Suprapubic skin (tissue), 4 donors: ENCODE data around the gene DNAH5. TPM values are rescaled to one million over a fixed set of nuclear protein-coding genes. Genes with fewer than 3 reads are reported as not detected.
"Not testable (repeated sequence)": the region's sequence is repeated elsewhere in the genome, so short reads cannot be mapped to it uniquely, and the experiment has no call there.

Experiments used
- DNase-seq, 2 donors: peaks; one replicate each; pipeline ENCODE4 v3.0.0-alpha.2; 2019; ENCODE audit warnings: low spot score in 2 of 2
- H3K27ac ChIP-seq: fragments of 200-600 bp; sonication (generic); one replicate; pipeline ENCODE4 v1.5.1; 2019
- H3K27me3 ChIP-seq: fragments of 200-600 bp; sonication (generic); one replicate; pipeline ENCODE4 v1.5.1; 2019
- H3K36me3 ChIP-seq: fragments of 200-600 bp; sonication (generic); one replicate; pipeline ENCODE4 v1.5.1; 2019
- H3K4me1 ChIP-seq: fragments of 200-600 bp; sonication (generic); one replicate; pipeline ENCODE4 v1.5.1; 2019
- H3K4me3 ChIP-seq: fragments of 200-600 bp; sonication (generic); one replicate; pipeline ENCODE4 v1.5.1; 2019; ENCODE audit warnings: mild to moderate bottlenecking
- H3K9me3 ChIP-seq: fragments of 200-600 bp; sonication (generic); one replicate; pipeline ENCODE4 v1.5.1; 2019
- CTCF ChIP-seq, 2 donors: fragments of 200-600 bp in 1 of 2; fragments of 450-650 bp in 1 of 2; sonication (generic) in 1 of 2; IDR thresholded peaks; one replicate each; pipeline ENCODE4 v1.5.1; 2016 to 2019; ENCODE audit warnings: antibody characterized with exemption in 2 of 2, mild to moderate bottlenecking in 1 of 2, moderate library complexity in 1 of 2
- EP300 ChIP-seq: sonication (generic); formaldehyde crosslinking; IDR thresholded peaks from one replicate; pipeline ENCODE4 v1.6.1; 2017; ENCODE audit warnings: antibody characterized with exemption
- POLR2A ChIP-seq, 2 donors: fragments of 450-650 bp; IDR thresholded peaks; one replicate each; pipeline ENCODE4 v1.6.1; 2017; ENCODE audit warnings: antibody characterized with exemption in 2 of 2, mild to moderate bottlenecking in 2 of 2, moderate library complexity in 2 of 2
- POLR2AphosphoS5 ChIP-seq, 3 donors: sonication (generic); formaldehyde crosslinking; IDR thresholded peaks; one replicate each; pipeline ENCODE4 v1.6.1; 2017; ENCODE audit warnings: antibody characterized with exemption in 3 of 3
- WGBS: methylation state at CpG from one replicate; pipeline ENCODE4 v1.1.5; 2018; 5-methylcytosine and 5-hydroxymethylcytosine counted together
- total RNA-seq, 4 donors: library from RNA; depleted of rRNA; stranded (reverse); fragments of >200 nt; gene quantifications; one replicate each; pipeline ENCODE4 v1.1.0, GENCODE V29; 2016

Gene DNAH5
- total RNA-seq, 4 donors from 2014 or later: 0.13 to 0.56 (median 0.18) TPM

DNA sequence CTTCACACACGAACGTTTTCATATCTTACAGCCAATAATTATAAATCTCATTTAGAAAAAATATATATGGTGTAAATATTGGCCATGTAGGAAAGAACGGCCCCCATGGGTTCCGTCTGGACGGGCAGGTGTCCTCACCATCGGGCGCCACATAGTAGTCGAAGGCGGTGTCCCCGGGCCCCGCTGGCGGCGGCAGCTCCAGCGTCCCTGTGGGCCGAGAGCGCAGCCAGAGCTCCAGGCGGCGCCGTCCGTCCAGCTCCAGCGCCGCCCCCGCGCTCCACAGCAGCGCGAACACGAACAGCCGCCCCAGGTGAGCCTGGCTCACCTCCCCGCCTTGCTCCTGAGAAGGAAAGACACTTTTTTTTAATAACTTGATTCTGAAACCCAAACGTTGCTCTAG lies 134.6 kb downstream of the DNAH5 start:
- Histone ChIP-seq H3K36me3 (no peaks in the 10 kb centered on the region), H3K27me3 (no peaks in the 10 kb centered on the region), H3K9me3 (no peaks in the 10 kb centered on the region), H3K27ac (no peak overlapping the region), H3K4me1 (no peaks in the 10 kb centered on the region), H3K4me3 (no peak overlapping the region)
- no peak for DNase-seq
- 82% methylated on average over 30 of the region's 30 CpGs for WGBS
- TF ChIP-seq POLR2AphosphoS5 (IDR thresholded peaks at IDR 0.05) (no peak), POLR2A (IDR thresholded peaks at IDR 0.05) (no peak), CTCF (IDR thresholded peaks at IDR 0.05) (no peak), EP300 (no peak)

GRCh38 chr5:13804336-13804735 lies 140.2 kb downstream of the DNAH5 start:
- no peaks in the 10 kb centered on the region for H3K9me3 ChIP-seq
- no peak overlapping the region for H3K4me3 ChIP-seq
- no peak overlapping the region for H3K27ac ChIP-seq
- H3K36me3 ChIP-seq: no peaks in the 10 kb centered on the region
- no peaks in the 10 kb centered on the region for H3K4me1 ChIP-seq
- WGBS: 84% methylated on average over 5 of the region's 5 CpGs
- DNase-seq: no peak
- TF ChIP-seq EP300 (no peak), CTCF (IDR thresholded peaks at IDR 0.05) (no peak), POLR2A (IDR thresholded peaks at IDR 0.05) (no peak), POLR2AphosphoS5 (IDR thresholded peaks at IDR 0.05) (no peak)
- no peaks in the 10 kb centered on the region for H3K27me3 ChIP-seq

DNA sequence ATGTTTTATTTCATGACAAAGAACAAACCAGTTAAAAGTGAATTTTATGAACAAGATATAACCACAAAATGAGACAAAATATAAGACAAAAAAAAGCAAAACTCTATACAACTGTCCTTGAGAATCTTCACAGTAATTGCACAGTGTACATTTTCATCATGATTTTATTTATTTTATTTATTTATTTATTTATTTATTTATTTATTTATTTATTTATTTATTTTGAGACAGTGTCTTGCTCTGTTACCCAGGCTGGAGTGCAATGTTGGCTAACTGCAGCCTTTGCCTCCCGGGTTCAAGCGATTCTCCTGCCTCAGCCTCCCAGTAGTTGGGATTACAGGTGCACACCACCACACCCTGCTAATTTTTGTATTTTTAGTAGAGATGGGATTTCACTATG lies 145.9 kb downstream of the DNAH5 start:
- H3K27me3 ChIP-seq, H3K4me1 ChIP-seq, H3K9me3 ChIP-seq, H3K36me3 ChIP-seq, H3K27ac ChIP-seq, DNase-seq, H3K4me3 ChIP-seq: not testable (repeated sequence)
- WGBS: 96% methylated on average over 2 of the region's 2 CpGs

DNA sequence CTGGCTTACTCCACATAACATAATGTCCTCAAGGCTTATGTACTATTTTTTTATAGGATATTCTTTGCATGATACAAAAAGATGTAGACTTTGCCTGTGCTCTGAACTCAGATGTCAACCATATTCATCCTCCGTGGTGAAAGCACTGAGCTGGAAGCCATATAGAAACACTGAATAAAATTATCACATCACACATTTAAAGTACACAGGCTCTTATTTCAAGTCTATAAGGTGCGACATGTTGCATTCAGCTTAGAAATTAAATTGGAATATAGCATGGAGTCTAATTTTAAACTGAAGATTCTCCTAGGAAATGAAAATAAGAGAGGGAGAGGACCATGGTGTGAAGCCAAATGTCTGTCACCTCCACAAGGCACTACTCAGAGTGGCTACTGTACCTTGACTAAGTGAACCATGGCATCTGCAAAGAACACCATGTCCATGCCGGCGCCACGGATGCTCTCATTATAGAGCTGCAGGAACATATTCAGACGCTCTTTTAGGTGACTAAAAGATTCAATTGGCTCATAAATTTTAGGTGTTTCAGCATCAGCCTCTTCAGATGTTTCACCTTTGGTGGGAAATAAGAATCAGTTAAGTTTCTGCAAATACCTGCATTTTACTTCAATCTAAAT lies 158.6 kb downstream of the DNAH5 start:
- H3K4me1 ChIP-seq: no peaks in the 10 kb centered on the region
- DNase-seq: no peak
- no peak overlapping the region for H3K4me3 ChIP-seq
- H3K9me3 ChIP-seq: no peaks in the 10 kb centered on the region
- WGBS: 89% methylated on average over 6 of the region's 6 CpGs
- H3K27me3 ChIP-seq: no peaks in the 10 kb centered on the region
- no peak for TF ChIP-seq EP300
- TF ChIP-seq POLR2AphosphoS5 (IDR thresholded peaks at IDR 0.05): no peak
- no peaks in the 10 kb centered on the region for H3K36me3 ChIP-seq
- H3K27ac ChIP-seq: no peak overlapping the region

DNA sequence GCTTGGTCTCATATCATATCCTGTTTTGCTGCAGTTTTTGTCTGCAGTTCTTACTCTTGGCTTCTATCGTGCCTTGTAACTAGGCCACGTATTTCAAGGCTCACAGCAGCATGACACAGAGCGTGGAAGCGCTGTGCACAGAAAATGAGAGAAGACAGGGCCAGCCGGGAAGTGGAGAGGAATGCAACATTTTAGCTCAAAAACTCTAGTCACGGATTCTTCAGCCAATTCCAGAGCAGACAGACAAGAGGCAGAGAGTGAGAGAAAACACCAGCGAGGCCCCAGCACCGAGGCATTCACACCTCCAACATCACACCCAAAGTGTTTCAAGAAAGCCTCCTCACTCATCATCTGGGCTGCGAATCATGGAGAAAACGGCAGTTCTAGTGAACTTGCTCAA lies 160.8 kb downstream of the DNAH5 start:
- no peak for DNase-seq
- Histone ChIP-seq H3K4me1 (no peaks in the 10 kb centered on the region), H3K4me3 (no peak overlapping the region), H3K36me3 (no peaks in the 10 kb centered on the region), H3K27ac (no peak overlapping the region), H3K27me3 (no peaks in the 10 kb centered on the region), H3K9me3 (no peaks in the 10 kb centered on the region)
- TF ChIP-seq POLR2A (IDR thresholded peaks at IDR 0.05) (no peak), CTCF (IDR thresholded peaks at IDR 0.05) (no peak), POLR2AphosphoS5 (IDR thresholded peaks at IDR 0.05) (no peak), EP300 (no peak)
- WGBS: 36% methylated on average over 10 of the region's 10 CpGs

DNA sequence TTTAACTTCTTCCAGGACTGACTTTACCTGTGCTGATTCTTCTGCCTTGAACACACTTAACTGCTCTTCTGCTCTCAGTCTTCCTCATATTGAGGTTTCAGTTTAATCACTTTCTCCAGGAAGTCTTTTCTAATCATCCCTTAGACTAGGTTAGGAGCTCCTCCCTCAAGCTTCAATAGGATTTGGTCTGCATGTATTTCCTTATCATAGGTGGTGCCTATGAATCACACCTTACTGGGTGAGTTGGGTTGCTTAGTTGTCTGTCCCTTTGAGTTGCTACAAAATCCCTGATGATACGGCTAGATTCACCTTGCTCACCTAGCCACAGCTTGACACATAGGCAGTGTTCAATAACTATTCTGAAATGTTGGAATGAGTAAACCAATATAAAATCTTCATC lies 164.4 kb downstream of the DNAH5 start:
- Histone ChIP-seq H3K36me3 (no peaks in the 10 kb centered on the region), H3K27ac (no peak overlapping the region), H3K27me3 (no peaks in the 10 kb centered on the region), H3K9me3 (no peaks in the 10 kb centered on the region), H3K4me1 (no peaks in the 10 kb centered on the region), H3K4me3 (no peak overlapping the region)
- WGBS: 95% methylated on average over 1 of the region's 1 CpG
- no peak for TF ChIP-seq CTCF (IDR thresholded peaks at IDR 0.05)
- no peak for TF ChIP-seq POLR2A (IDR thresholded peaks at IDR 0.05)
- TF ChIP-seq POLR2AphosphoS5 (IDR thresholded peaks at IDR 0.05): no peak
- TF ChIP-seq EP300: no peak
- DNase-seq: no peak
